ENCODE data around the gene RAPGEF5.

RAPGEF5 gene

GRCh38 chr7:22372863-22373262, 15.9 kb upstream of the RAPGEF5 start:
- no peak for DNase-seq
- H3K27ac ChIP-seq (ENCODE audit: low read length), result no peak overlapping the region

GRCh38 chr7:22371878-22372277, 14.9 kb upstream of the RAPGEF5 start:
- Histone ChIP-seq H3K4me1 (ENCODE audit: low read length) (no peaks in the 10 kb centered on the region), H3K4me2 (ENCODE audit: low read depth, low read length) (no peak overlapping the region), H3K27ac (ENCODE audit: low read length) (no peak overlapping the region)

More at GRCh38 chr7:22372863-22373262, 15.9 kb upstream of the RAPGEF5 start:
- no peaks in the 10 kb centered on the region for H3K4me1 ChIP-seq (ENCODE audit: low read length)
- no peak overlapping the region for H3K4me2 ChIP-seq (ENCODE audit: low read depth, low read length)
- H3K4me3 ChIP-seq (ENCODE audit: low read length), result no peak overlapping the region
- H2AFZ ChIP-seq (ENCODE audit: low read length), result no peak overlapping the region
- no peak overlapping the region for H3K9ac ChIP-seq (ENCODE audit: low read length)
- no peaks in the 10 kb centered on the region for H3K9me3 ChIP-seq (replicated peaks; ENCODE audit: insufficient read depth, low read length)
- H3K9me2 ChIP-seq (replicated peaks; ENCODE audit: insufficient read depth, low read length), result no peaks in the 10 kb centered on the region
- H3F3A ChIP-seq (ENCODE audit: insufficient read depth, low read length), result no peaks in the 10 kb centered on the region
- no peaks in the 10 kb centered on the region for H3K27me3 ChIP-seq (replicated peaks; ENCODE audit: insufficient read depth, low read length)
- H4K20me1 ChIP-seq (ENCODE audit: insufficient read depth, low read length), result no peaks in the 10 kb centered on the region
- no peaks in the 10 kb centered on the region for H3K36me3 ChIP-seq (replicated peaks; ENCODE audit: insufficient read depth, low read length)
- H3K79me2 ChIP-seq (ENCODE audit: low read length), result no peaks in the 10 kb centered on the region
- no peak for TF ChIP-seq EZH2phosphoT487 (IDR thresholded peaks at IDR 0.05; ENCODE audit: low read length)
- no peak for TF ChIP-seq CTCF (IDR thresholded peaks at IDR 0.05; ENCODE audit: low read length)
- no peak for TF ChIP-seq EZH2 (optimal IDR thresholded peaks at IDR 0.05; ENCODE audit: low read depth, low read length)

GRCh38 chr7:22364900-22365299, 7.9 kb upstream of the RAPGEF5 start:
- H3K36me3 ChIP-seq (replicated peaks; ENCODE audit: insufficient read depth, low read length), result no peaks in the 10 kb centered on the region
- TF ChIP-seq EZH2phosphoT487 (IDR thresholded peaks at IDR 0.05; ENCODE audit: low read length), result no peak
- TF ChIP-seq EZH2 (optimal IDR thresholded peaks at IDR 0.05; ENCODE audit: low read depth, low read length), result no peak
- no peak for TF ChIP-seq CTCF (IDR thresholded peaks at IDR 0.05; ENCODE audit: low read length)
- H3K4me3 ChIP-seq (ENCODE audit: low read length), result no peak overlapping the region
- no peak overlapping the region for H3K27ac ChIP-seq (ENCODE audit: low read length)
- H3K4me2 ChIP-seq (ENCODE audit: low read depth, low read length), result no peak overlapping the region
- no peak for DNase-seq
- no peaks in the 10 kb centered on the region for H3K27me3 ChIP-seq (replicated peaks; ENCODE audit: insufficient read depth, low read length)
- no peaks in the 10 kb centered on the region for H3K4me1 ChIP-seq (ENCODE audit: low read length)
- H3K79me2 ChIP-seq (ENCODE audit: low read length), result no peaks in the 10 kb centered on the region
- no peaks in the 10 kb centered on the region for H3F3A ChIP-seq (ENCODE audit: insufficient read depth, low read length)
- no peak overlapping the region for H2AFZ ChIP-seq (ENCODE audit: low read length)
- no peak overlapping the region for H3K9ac ChIP-seq (ENCODE audit: low read length)
- no peaks in the 10 kb centered on the region for H3K9me2 ChIP-seq (replicated peaks; ENCODE audit: insufficient read depth, low read length)
- H3K9me3 ChIP-seq (replicated peaks; ENCODE audit: insufficient read depth, low read length), result no peaks in the 10 kb centered on the region
- no peaks in the 10 kb centered on the region for H4K20me1 ChIP-seq (ENCODE audit: insufficient read depth, low read length)

More at GRCh38 chr7:22371878-22372277, 14.9 kb upstream of the RAPGEF5 start:
- Histone ChIP-seq H3K9ac (ENCODE audit: low read length) (no peak overlapping the region), H3K4me3 (ENCODE audit: low read length) (no peak overlapping the region), H3K9me2 (replicated peaks; ENCODE audit: insufficient read depth, low read length) (no peaks in the 10 kb centered on the region), H3K9me3 (replicated peaks; ENCODE audit: insufficient read depth, low read length) (no peaks in the 10 kb centered on the region), H3K79me2 (ENCODE audit: low read length) (no peaks in the 10 kb centered on the region), H3K36me3 (replicated peaks; ENCODE audit: insufficient read depth, low read length) (no peaks in the 10 kb centered on the region), H3K27me3 (replicated peaks; ENCODE audit: insufficient read depth, low read length) (no peaks in the 10 kb centered on the region), H3F3A (ENCODE audit: insufficient read depth, low read length) (no peaks in the 10 kb centered on the region), H4K20me1 (ENCODE audit: insufficient read depth, low read length) (no peaks in the 10 kb centered on the region), H2AFZ (ENCODE audit: low read length) (no peak overlapping the region)
- TF ChIP-seq CTCF (IDR thresholded peaks at IDR 0.05; ENCODE audit: low read length) (no peak), EZH2phosphoT487 (IDR thresholded peaks at IDR 0.05; ENCODE audit: low read length) (no peak), EZH2 (optimal IDR thresholded peaks at IDR 0.05; ENCODE audit: low read depth, low read length) (no peak)
- no peak for DNase-seq
